Aorta (tissue), 5 donors: ENCODE data around the gene CDC42EP4. TPM values are rescaled to one million over a fixed set of nuclear protein-coding genes. Genes with fewer than 3 reads are reported as not detected.

ENCODE experiments used
- ATAC-seq: fragments of 200-7000 bp; cut with Tn5 transposase; one replicate; pipeline ENCODE4 v1.9.1; 2022; ENCODE audit warnings: moderate library complexity; ENCODE audit not compliant: low FRiP score
- DNase-seq, 2 donors: peaks; one replicate each; pipeline ENCODE4 v3.0.0-alpha.2; 2020
- H3K27ac ChIP-seq, 2 donors: one replicate each; pipeline ENCODE4 v1.5.1; 2013; ENCODE audit warnings: low read length in 2 of 2, mild to moderate bottlenecking in 2 of 2, moderate library complexity in 2 of 2, control low read depth in 1 of 2, inconsistent platforms in 1 of 2, low read depth in 1 of 2
- H3K27me3 ChIP-seq, 2 donors: one replicate each; pipeline ENCODE4 v1.6.1; 2013; ENCODE audit warnings: control low read depth in 1 of 2, low read length in 1 of 2, mild to moderate bottlenecking in 1 of 2, moderate library complexity in 1 of 2; ENCODE audit not compliant: insufficient read depth in 2 of 2, control insufficient read depth in 1 of 2
- H3K36me3 ChIP-seq, 2 donors: one replicate each; pipeline ENCODE4 v1.6.1; 2013; ENCODE audit warnings: control low read depth in 1 of 2, low read length in 1 of 2, mild to moderate bottlenecking in 1 of 2; ENCODE audit not compliant: insufficient read depth in 2 of 2, control insufficient read depth in 1 of 2
- H3K4me1 ChIP-seq, 2 donors: one replicate each; pipeline ENCODE4 v1.6.1; 2013; ENCODE audit warnings: low read length in 2 of 2, control low read depth in 1 of 2, mild to moderate bottlenecking in 1 of 2, moderate library complexity in 1 of 2; ENCODE audit not compliant: insufficient read depth in 2 of 2, control insufficient read depth in 1 of 2
- H3K4me3 ChIP-seq, 2 donors: one replicate each; pipeline ENCODE4 v1.5.1; 2013; ENCODE audit warnings: low read length in 2 of 2, control low read depth in 1 of 2, mild to moderate bottlenecking in 1 of 2
- H3K9me3 ChIP-seq: one replicate; pipeline ENCODE4 v1.6.1; 2013; ENCODE audit warnings: mild to moderate bottlenecking, low read length; ENCODE audit not compliant: control insufficient read depth
- WGBS, 2 donors: extraction: QIAGEN DNeasy Blood & Tissue Kit; methylation state at CpG; one replicate each; pipeline ENCODE4 v1.1.7; 2013; 5-methylcytosine and 5-hydroxymethylcytosine counted together
- intact Hi-C, 2 donors: fragments of 100-400 bp; cut with DNase I; formaldehyde crosslinking; loops; one replicate each; pipeline versions ENCODE4 v1.14.2 to v1.15.0; 2022
- polyA plus RNA-seq, 2 donors: library from polyadenylated mRNA; stranded (reverse); fragments of 200-250 nt; gene quantifications; one replicate each; pipeline ENCODE4 v1.2.3, GENCODE V29; 2013
- total RNA-seq, 2 donors: library from RNA; stranded (reverse); fragmentation: NEBNext Ultra II Directional; extraction: Animal tissue kit (Norgen Biotek cat#: 25700); gene quantifications; one replicate each; pipeline ENCODE4 v1.2.1, GENCODE V29; 2021
- donor health status: healthy with polysubstance abuse.
- donor health status: Bipolar disorder and iron deficiency.
- donor health status: DM: no; HTN: no; CAD: no.
- donor health status: DM: no; HTN: no; CAD: no.
- donor health status: DM: yes; HTN: yes; CAD: no.

Gene CDC42EP4
- total and polyA plus RNA-seq, 4 donors, result 23.6 to 73.7 (median 43.3) TPM

DNA sequence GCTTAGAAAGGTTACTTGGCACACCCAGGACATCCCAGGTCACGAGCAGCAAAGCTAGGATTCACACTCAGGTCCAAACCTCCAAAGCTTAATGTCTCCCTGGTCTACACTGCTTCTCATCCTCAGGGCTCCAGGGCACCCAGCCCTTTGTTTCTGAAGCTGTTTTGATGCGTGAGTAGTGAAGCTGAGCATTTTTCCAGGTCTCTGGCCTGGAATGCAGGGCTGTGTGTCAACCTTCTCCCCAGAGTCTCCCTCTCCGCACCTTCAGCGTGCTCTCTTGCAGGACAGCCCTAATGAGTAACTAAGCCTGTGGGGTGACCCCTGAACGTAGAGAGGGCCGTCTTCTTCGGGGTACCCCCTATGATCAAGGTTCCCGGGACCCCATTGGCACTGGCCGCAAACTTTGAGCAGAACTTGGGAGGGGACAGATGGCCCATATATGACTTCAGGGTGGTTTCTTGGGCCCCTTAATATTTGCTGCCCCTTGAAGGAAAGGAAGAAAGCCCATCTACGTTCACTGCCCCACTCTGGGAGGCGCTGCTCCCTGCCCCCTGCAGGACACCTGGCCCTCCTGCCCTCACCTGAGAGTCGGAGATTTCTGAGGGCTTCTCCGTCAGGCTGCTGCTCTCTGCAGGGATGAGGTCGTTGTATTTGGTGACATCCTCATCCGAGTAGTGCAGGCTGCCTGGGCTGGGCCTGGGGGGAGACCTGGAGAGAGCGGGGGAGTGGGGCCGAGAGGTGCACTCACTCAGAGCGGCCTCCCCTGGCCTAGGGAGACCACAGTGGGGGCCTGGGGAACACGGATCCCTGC, 36.4 kb upstream of the CDC42EP4 start:
- Histone ChIP-seq H3K4me3 (no peak overlapping the region), H3K27ac (no peak overlapping the region), H3K27me3 (no peaks in the 10 kb centered on the region), H3K4me1 (no peaks in the 10 kb centered on the region), H3K36me3 (no peaks in the 10 kb centered on the region), H3K9me3 (no peaks in the 10 kb centered on the region)
- WGBS, 2 donors, result 87 to 90% methylated on average over 18 to 19 of the region's 19 CpGs
- ATAC-seq (no peak), DNase-seq (no peak)
- intact Hi-C loops, result loop anchor here in 1 of 2 donors (5.0 kb wide), 1 partner anchor 71 kb away; no protein-coding TSS in a partner anchor

DNA sequence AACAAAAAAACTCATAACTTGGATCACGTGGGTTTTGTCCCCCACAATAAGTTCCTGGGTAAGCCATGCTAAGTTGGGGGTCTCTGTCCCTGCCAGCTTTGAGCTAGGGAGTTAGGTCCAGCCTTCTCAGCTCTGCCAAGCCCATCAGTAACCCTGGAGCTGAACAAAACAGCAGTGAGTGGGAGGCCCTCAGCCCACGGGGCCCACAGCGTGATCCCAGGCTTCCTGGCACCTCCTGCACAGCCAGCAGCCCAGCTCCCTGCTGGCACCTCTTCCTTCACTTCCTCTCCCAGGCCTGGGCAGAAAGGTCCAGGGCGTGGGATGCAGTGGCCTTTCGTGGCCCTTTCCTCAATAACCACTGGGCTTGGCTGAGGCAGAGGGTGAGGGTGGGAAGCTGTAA, 35.5 kb upstream of the CDC42EP4 start:
- no peak overlapping the region for H3K4me3 ChIP-seq
- H3K4me1 ChIP-seq, result no peaks in the 10 kb centered on the region
- intact Hi-C loops, result loop anchor here in 1 of 2 donors (5.0 kb wide), 1 partner anchor 70 kb away; no protein-coding TSS in a partner anchor

GRCh38 chr17:73346501-73347162, 34.8 kb upstream of the CDC42EP4 start:
- Histone ChIP-seq H3K36me3 (no peaks in the 10 kb centered on the region), H3K4me3 (no peak overlapping the region), H3K27ac (no peak overlapping the region), H3K27me3 (no peaks in the 10 kb centered on the region), H3K4me1 (no peaks in the 10 kb centered on the region), H3K9me3 (no peaks in the 10 kb centered on the region)
- 85 to 87% methylated on average over 12 of the region's 12 CpGs for WGBS, 2 donors
- DNase-seq (no peak), ATAC-seq (no peak)
- intact Hi-C loops, result loop anchor here in 1 of 2 donors (5.0 kb wide), 1 partner anchor 69 kb away; no protein-coding TSS in a partner anchor

More for the DNA sequence above, 35.5 kb upstream of the CDC42EP4 start:
- no peaks in the 10 kb centered on the region for H3K36me3 ChIP-seq
- no peak overlapping the region for H3K27ac ChIP-seq
- ATAC-seq (peak; percentile 14), DNase-seq (peak in 1 of 2 donors; percentile 67)
- 1 to 3% methylated on average over 5 of the region's 5 CpGs for WGBS, 2 donors
- no peaks in the 10 kb centered on the region for H3K27me3 ChIP-seq
- no peaks in the 10 kb centered on the region for H3K9me3 ChIP-seq

DNA sequence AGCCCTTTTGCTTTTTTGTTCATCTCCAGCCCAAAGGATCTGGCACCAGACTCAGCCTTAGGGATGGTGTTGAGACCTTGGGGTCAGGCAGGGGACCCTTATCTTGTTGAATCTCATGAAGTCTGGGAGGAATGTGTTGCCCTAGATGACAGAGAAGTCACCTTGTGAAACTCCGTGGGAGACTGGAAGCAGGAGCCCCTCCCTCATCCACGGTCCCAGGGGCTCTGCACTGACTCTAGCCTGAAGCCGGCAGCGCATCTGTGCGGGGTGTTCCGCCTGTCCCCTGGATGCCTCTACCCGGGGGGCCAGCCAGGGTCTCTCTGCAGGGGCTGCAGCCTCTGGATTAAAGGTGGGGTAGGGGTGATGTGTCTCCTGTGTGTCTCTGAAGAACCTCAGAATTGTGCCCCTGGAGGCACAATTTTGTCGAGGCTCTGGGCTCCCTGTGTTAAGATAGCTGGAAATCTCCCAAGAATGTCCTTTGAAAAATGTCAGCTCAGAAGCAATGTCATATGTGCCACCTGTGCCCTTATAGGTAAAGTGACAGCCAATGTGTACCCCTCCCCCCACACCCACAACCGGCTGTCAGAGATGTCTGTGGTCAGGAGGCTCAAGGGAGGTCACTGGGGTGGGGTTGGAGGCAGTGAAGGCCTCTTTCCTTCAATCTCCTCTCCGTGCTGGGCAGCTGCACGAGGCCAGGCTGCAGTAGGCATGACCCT, 32.1 kb upstream of the CDC42EP4 start:
- Histone ChIP-seq H3K27ac (no peak overlapping the region), H3K4me1 (no peaks in the 10 kb centered on the region), H3K27me3 (no peaks in the 10 kb centered on the region), H3K36me3 (no peaks in the 10 kb centered on the region), H3K9me3 (no peaks in the 10 kb centered on the region), H3K4me3 (no peak overlapping the region)
- intact Hi-C loops, result loop anchor here in 1 of 2 donors (5.0 kb wide), 1 partner anchor 37 kb away; no protein-coding TSS in a partner anchor
- WGBS, 2 donors, result 80 to 81% methylated on average over 11 of the region's 11 CpGs
- DNase-seq (no peak), ATAC-seq (no peak)

- DNase-seq (peak; percentile 84 to 89), ATAC-seq (peak; percentile 62)
- Histone ChIP-seq H3K9me3 (no peaks in the 10 kb centered on the region), H3K4me3 (no peak overlapping the region), H3K36me3 (no peaks in the 10 kb centered on the region), H3K27me3 (no peaks in the 10 kb centered on the region), H3K27ac (peak overlapping the region in 1 of 2 donors; percentile 14), H3K4me1 (no peaks in the 10 kb centered on the region)
- WGBS, 2 donors, result 8 to 9% methylated on average over 17 of the region's 17 CpGs
- intact Hi-C loops, result loop anchor here in 1 of 2 donors (5.0 kb wide), 1 partner anchor 36 kb away; no protein-coding TSS in a partner anchor
Observed at GRCh38 chr17:73343168-73343634, 31.4 kb upstream of the CDC42EP4 start.

- no peaks in the 10 kb centered on the region for H3K36me3 ChIP-seq
- H3K9me3 ChIP-seq, result no peaks in the 10 kb centered on the region
- no peaks in the 10 kb centered on the region for H3K4me1 ChIP-seq
- DNase-seq (no peak), ATAC-seq (peak; percentile 0)
- H3K27me3 ChIP-seq, result no peaks in the 10 kb centered on the region
- no peak overlapping the region for H3K4me3 ChIP-seq
- peak overlapping the region in 1 of 2 donors; percentile 14 for H3K27ac ChIP-seq
- intact Hi-C loops, result loop anchor here in 1 of 2 donors (5.0 kb wide), 1 partner anchor 35 kb away; no protein-coding TSS in a partner anchor
- WGBS, 2 donors, result 12 to 19% methylated on average over 7 of the region's 7 CpGs
Observed at GRCh38 chr17:73342541-73343167, 30.9 kb upstream of the CDC42EP4 start.

GRCh38 chr17:73342050-73342522, 30.3 kb upstream of the CDC42EP4 start:
- Histone ChIP-seq H3K27ac (no peak overlapping the region), H3K4me3 (no peak overlapping the region), H3K9me3 (no peaks in the 10 kb centered on the region), H3K36me3 (no peaks in the 10 kb centered on the region), H3K4me1 (no peaks in the 10 kb centered on the region), H3K27me3 (no peaks in the 10 kb centered on the region)
- peak; percentile 87 to 88 for DNase-seq
- peak; percentile 63 for ATAC-seq
- 22 to 25% methylated on average over 12 of the region's 12 CpGs for WGBS, 2 donors
- intact Hi-C loops, result loop anchor here in 1 of 2 donors (5.0 kb wide), 1 partner anchor 35 kb away; no protein-coding TSS in a partner anchor
